Bronchial epithelial cell (primary cell): ENCODE data around the gene REEP6. TPM values are rescaled to one million over a fixed set of nuclear protein-coding genes. Genes with fewer than 3 reads are reported as not detected.

Source experiments
- DNase-seq: peaks from one replicate; pipeline ENCODE4 v3.0.0-alpha.2; 2010; ENCODE audit warnings: low read depth
- FAIRE-seq: peaks from 2 replicates; lab custom pipeline; 2011; peaks lifted over from hg19 to GRCh38; lab: Jason Lieb, UNC
- H3K27me3 ChIP-seq: 2 replicates; pipeline ENCODE4 v1.5.1; 2011; ENCODE audit warnings: low read length; ENCODE audit not compliant: control insufficient read depth, insufficient read depth
- H3K36me3 ChIP-seq: 2 replicates; pipeline ENCODE4 v1.5.1; 2011; ENCODE audit warnings: low read length; ENCODE audit not compliant: control insufficient read depth, insufficient read depth
- H3K4me3 ChIP-seq: 2 replicates; pipeline ENCODE4 v1.5.1; 2011; ENCODE audit warnings: mild to moderate bottlenecking, low read depth, low read length, control low read depth
- CTCF ChIP-seq: IDR thresholded peaks from 2 replicates; pipeline ENCODE4 v1.5.1; 2011; ENCODE audit warnings: mild to moderate bottlenecking, moderate library complexity, low read length, control low read depth, inconsistent platforms; ENCODE audit not compliant: insufficient read depth, severe bottlenecking
- total RNA-seq: library from RNA; depleted of rRNA; stranded (reverse); fragments of >200 nt; gene quantifications from 2 replicates; pipeline ENCODE4 v1.2.1, GENCODE V29; 2014

Gene REEP6
- total RNA-seq, 1 donor from 2014 or later: 2.1 TPM

- no peak for TF ChIP-seq CTCF
- FAIRE-seq: peak; percentile 7
- Histone ChIP-seq H3K27me3 (no peaks in the 10 kb centered on the region), H3K4me3 (peak overlapping the region; percentile 48), H3K36me3 (peaks cover 1% of the 10 kb centered on the region)
- peak; percentile 83 for DNase-seq
These were observed 17.0 kb downstream of the REEP6 start for GRCh38 chr19:1507763-1508506.

- no peaks in the 10 kb centered on the region for H3K27me3 ChIP-seq
- H3K36me3 ChIP-seq: peaks cover 1% of the 10 kb centered on the region
- peak overlapping the region; percentile 48 for H3K4me3 ChIP-seq
- DNase-seq (no peak), FAIRE-seq (no peak)
- no peak for TF ChIP-seq CTCF
These were observed 17.5 kb downstream of the REEP6 start for GRCh38 chr19:1508507-1508856.

GRCh38 chr19:1509602-1510441 is 18.8 kb downstream of the REEP6 start:
- no peak for FAIRE-seq
- no peak overlapping the region for H3K4me3 ChIP-seq
- TF ChIP-seq CTCF: no peak

GRCh38 chr19:1510442-1510806 is 19.4 kb downstream of the REEP6 start:
- H3K27me3 ChIP-seq: no peaks in the 10 kb centered on the region

More at GRCh38 chr19:1509602-1510441, 18.8 kb downstream of the REEP6 start:
- H3K27me3 ChIP-seq: no peaks in the 10 kb centered on the region
- peaks cover 1% of the 10 kb centered on the region for H3K36me3 ChIP-seq
- no peak for DNase-seq

GRCh38 chr19:1510807-1511206 is 19.8 kb downstream of the REEP6 start:
- no peak overlapping the region for H3K4me3 ChIP-seq
- TF ChIP-seq CTCF: no peak
- FAIRE-seq (no peak), DNase-seq (no peak)
- H3K27me3 ChIP-seq: no peaks in the 10 kb centered on the region
- H3K36me3 ChIP-seq: no peaks in the 10 kb centered on the region

More at GRCh38 chr19:1510442-1510806, 19.4 kb downstream of the REEP6 start:
- FAIRE-seq (no peak), DNase-seq (no peak)
- peaks cover 1% of the 10 kb centered on the region for H3K36me3 ChIP-seq
- no peak for TF ChIP-seq CTCF
- H3K4me3 ChIP-seq: no peak overlapping the region
